Endothelial cell of umbilical vein (primary cell): Measurements from ENCODE around the gene CCDC138.

Experiments used
- EZH2 ChIP-seq: IDR thresholded peaks from 2 replicates; pipeline ENCODE4 v1.6.1; 2012; ENCODE audit warnings: borderline replicate concordance, low read depth, mild to moderate bottlenecking, moderate library complexity, low read length, inconsistent platforms; ENCODE audit not compliant: severe bottlenecking
- FOS ChIP-seq: IDR thresholded peaks from 2 replicates; pipeline ENCODE4 v1.6.1; 2011; ENCODE audit warnings: mild to moderate bottlenecking, low read length, moderate library complexity, borderline replicate concordance; ENCODE audit not compliant: insufficient read depth
- GATA2 ChIP-seq: IDR thresholded peaks from 2 replicates; pipeline ENCODE4 v1.7.0; 2011; ENCODE audit warnings: low read depth, mild to moderate bottlenecking, moderate library complexity, mixed read lengths, low read length; ENCODE audit not compliant: insufficient read length, insufficient read depth
- POLR2A ChIP-seq: IDR thresholded peaks from 2 replicates; pipeline ENCODE4 v1.6.1; 2012; ENCODE audit warnings: low read depth, mild to moderate bottlenecking, control low read depth, low read length
- TF ChIP-seq, protein P1 (sequence below), 2 donors: IDR thresholded peaks; 1 replicate in 1 of 2; 2 replicates in 1 of 2; pipeline ENCODE4 v1.5.1; 2011; ENCODE audit warnings: low read length in 2 of 2, mild to moderate bottlenecking in 2 of 2, moderate library complexity in 2 of 2, control low read depth in 1 of 2, inconsistent platforms in 1 of 2, low read depth in 1 of 2; ENCODE audit not compliant: insufficient read depth in 1 of 2; ENCODE audit errors: extremely low read depth in 1 of 2
- TF ChIP-seq, protein P2 (sequence below): IDR thresholded peaks from 2 replicates; pipeline ENCODE4 v1.6.1; 2011; ENCODE audit not compliant: insufficient read depth, insufficient read length

DNA sequence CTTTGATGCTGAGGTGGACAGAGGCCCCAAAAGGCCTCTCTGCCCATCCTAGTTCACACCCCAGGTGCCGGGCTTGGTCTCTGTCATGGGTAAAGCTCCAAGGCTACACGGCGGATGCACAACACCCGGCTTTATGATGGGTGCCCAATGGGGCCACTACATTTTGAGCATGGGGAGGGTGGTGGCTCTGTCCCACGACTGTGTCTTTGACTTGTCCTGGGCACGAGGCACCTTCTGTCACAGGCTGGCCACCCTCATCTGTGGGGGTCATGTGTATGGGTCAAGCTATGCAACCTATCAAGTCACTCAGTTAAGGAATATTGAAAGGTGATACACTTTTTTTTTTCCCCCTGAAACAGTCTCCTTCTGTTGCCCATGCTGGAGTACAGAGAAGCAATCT lies 138.7 kb downstream of the CCDC138 start:
- TF ChIP-seq, protein P1, sequence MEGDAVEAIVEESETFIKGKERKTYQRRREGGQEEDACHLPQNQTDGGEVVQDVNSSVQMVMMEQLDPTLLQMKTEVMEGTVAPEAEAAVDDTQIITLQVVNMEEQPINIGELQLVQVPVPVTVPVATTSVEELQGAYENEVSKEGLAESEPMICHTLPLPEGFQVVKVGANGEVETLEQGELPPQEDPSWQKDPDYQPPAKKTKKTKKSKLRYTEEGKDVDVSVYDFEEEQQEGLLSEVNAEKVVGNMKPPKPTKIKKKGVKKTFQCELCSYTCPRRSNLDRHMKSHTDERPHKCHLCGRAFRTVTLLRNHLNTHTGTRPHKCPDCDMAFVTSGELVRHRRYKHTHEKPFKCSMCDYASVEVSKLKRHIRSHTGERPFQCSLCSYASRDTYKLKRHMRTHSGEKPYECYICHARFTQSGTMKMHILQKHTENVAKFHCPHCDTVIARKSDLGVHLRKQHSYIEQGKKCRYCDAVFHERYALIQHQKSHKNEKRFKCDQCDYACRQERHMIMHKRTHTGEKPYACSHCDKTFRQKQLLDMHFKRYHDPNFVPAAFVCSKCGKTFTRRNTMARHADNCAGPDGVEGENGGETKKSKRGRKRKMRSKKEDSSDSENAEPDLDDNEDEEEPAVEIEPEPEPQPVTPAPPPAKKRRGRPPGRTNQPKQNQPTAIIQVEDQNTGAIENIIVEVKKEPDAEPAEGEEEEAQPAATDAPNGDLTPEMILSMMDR (IDR thresholded peaks at IDR 0.05; ENCODE audit: extremely low read depth in 1 of 2, insufficient read depth in 1 of 2, low read depth in 1 of 2, low read length in 2 of 2), result no peak
- TF ChIP-seq POLR2A, result no peak
- TF ChIP-seq EZH2, result no peak
- TF ChIP-seq, protein P2, sequence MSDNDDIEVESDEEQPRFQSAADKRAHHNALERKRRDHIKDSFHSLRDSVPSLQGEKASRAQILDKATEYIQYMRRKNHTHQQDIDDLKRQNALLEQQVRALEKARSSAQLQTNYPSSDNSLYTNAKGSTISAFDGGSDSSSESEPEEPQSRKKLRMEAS, result no peak
- no peak for TF ChIP-seq GATA2
- no peak for TF ChIP-seq FOS
